GM06990 (cell line): Measurements from ENCODE around the gene GRID1.
"Not testable (repeated sequence)": the region's sequence is repeated elsewhere in the genome, so short reads cannot be mapped to it uniquely, and the experiment has no call there.

Experiments used
- DNase-seq: peaks from one replicate; pipeline ENCODE4 v3.0.0-alpha.2; 2011; ENCODE audit not compliant: insufficient read length; ENCODE audit errors: extremely low read depth
- H3K27me3 ChIP-seq: replicated peaks from 2 replicates; pipeline ENCODE4 v1.6.0; 2011; ENCODE audit warnings: low read length; ENCODE audit not compliant: control insufficient read depth, insufficient read depth
- H3K36me3 ChIP-seq: 2 replicates; pipeline ENCODE4 v1.5.1; 2011; ENCODE audit warnings: low read length; ENCODE audit not compliant: control insufficient read depth, insufficient read depth
- H3K4me3 ChIP-seq: replicated peaks from 2 replicates; pipeline ENCODE4 v1.5.1; 2011; ENCODE audit warnings: low read depth, mild to moderate bottlenecking, control low read depth, low read length
- CTCF ChIP-seq: IDR thresholded peaks from 2 replicates; pipeline ENCODE4 v1.5.1; 2011; ENCODE audit warnings: low read length, control low read depth, mild to moderate bottlenecking, inconsistent platforms; ENCODE audit not compliant: insufficient read depth, poor library complexity, severe bottlenecking

The GRID1 gene

GRCh38 chr10:86098187-86098881, 268.3 kb downstream of the GRID1 start:
- no peak for TF ChIP-seq CTCF
- no peak overlapping the region for H3K4me3 ChIP-seq

GRCh38 chr10:86095061-86095460, 271.5 kb downstream of the GRID1 start:
- DNase-seq, H3K27me3 ChIP-seq, H3K4me3 ChIP-seq, H3K36me3 ChIP-seq: not testable (repeated sequence)

More at GRCh38 chr10:86098187-86098881, 268.3 kb downstream of the GRID1 start:
- H3K36me3 ChIP-seq: no peaks in the 10 kb centered on the region
- H3K27me3 ChIP-seq: no peaks in the 10 kb centered on the region
- DNase-seq: no peak

DNA sequence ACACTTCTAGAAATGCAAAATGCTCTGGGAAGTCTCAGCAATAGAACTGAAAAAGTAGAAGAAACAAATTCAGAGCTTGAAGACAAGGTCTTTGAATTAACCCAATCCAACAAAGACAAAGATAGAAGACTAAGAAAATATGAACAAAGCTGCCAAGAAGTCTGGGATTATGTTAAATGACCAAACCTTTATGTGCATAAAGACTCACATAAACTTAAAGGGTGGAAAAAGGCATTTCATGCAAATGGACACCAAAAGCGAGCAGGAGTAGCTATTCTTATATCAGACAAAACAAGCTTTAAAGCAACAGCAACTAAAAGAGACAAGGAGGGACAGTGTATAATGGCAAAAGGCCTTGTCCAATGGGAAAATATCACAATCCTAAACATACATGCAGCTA, 274.3 kb downstream of the GRID1 start:
- DNase-seq, H3K4me3 ChIP-seq, H3K27me3 ChIP-seq, H3K36me3 ChIP-seq: not testable (repeated sequence)

DNA sequence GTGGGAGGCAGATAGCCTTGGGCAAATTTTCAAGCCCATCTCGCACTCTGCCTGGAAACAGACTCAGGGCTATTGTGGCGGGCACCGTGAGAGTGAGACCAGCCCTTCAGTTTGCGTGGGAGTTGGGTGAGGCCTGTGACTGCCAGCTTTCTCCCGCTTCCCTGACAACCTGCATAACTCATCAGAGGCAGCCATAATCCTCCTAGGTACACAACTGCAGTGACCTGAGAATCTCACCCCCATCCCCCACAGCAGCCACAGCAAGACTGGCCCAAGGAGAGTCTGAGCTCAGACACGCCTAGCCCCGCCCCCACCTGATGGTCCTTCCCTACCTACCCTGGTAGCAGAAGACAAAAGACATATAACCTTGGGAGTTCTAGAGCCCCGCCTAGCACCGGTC, 275.4 kb downstream of the GRID1 start:
- DNase-seq: no peak
- Histone ChIP-seq H3K36me3 (no peaks in the 10 kb centered on the region), H3K4me3 (no peak overlapping the region), H3K27me3 (no peaks in the 10 kb centered on the region)
- no peak for TF ChIP-seq CTCF

DNA sequence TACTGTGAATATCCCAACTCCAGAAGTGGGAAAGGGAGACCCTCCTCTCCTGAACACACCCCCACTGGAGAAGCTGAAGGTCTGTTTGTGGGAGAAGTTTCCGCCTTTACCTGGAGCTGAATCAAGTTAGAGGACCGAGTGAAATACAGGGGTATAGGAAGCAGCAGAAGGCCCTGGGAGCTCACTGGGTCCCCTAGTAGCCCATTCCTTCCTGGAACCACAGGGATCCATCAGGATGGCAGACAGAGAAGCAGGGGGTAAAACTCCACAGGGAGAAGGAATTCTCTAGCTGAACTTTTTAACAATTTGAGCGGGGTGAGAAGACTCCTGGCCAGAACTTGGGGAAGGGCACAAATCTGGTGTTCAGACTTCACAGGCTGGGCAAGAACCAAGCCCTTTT, 275.8 kb downstream of the GRID1 start:
- Histone ChIP-seq H3K36me3 (no peaks in the 10 kb centered on the region), H3K4me3 (no peak overlapping the region), H3K27me3 (no peaks in the 10 kb centered on the region)
- no peak for TF ChIP-seq CTCF
- no peak for DNase-seq

GRCh38 chr10:86087716-86088115, 278.9 kb downstream of the GRID1 start:
- no peak for DNase-seq
- Histone ChIP-seq H3K36me3 (no peaks in the 10 kb centered on the region), H3K27me3 (peaks cover 1% of the 10 kb centered on the region; the same call in 1 of the 2 replicates), H3K4me3 (no peak overlapping the region)
- TF ChIP-seq CTCF: no peak

- H3K27me3 ChIP-seq: peaks cover 4% of the 10 kb centered on the region
- H3K4me3 ChIP-seq: no peak overlapping the region
- TF ChIP-seq CTCF: no peak
- H3K36me3 ChIP-seq: no peaks in the 10 kb centered on the region
- DNase-seq: no peak
Measured at GRCh38 chr10:86086418-86086817, 280.2 kb downstream of the GRID1 start.
